SK-N-SH (cell line): ENCODE data around the gene KRT25. TPM values are rescaled to one million over a fixed set of nuclear protein-coding genes. Genes with fewer than 3 reads are reported as not detected.
"Not testable (repeated sequence)": the region's sequence is repeated elsewhere in the genome, so short reads cannot be mapped to it uniquely, and the experiment has no call there.

Experiments
- CTCF ChIA-PET: fragments of 300-600, 350-600 bp; formaldehyde crosslinking; extraction: SDS; loops from one replicate; lab custom pipeline; 2021; lab: Yijun Ruan, JAX
- POLR2A ChIA-PET: fragments of 350-600 bp; sonication (Branson Sonifier 250); formaldehyde crosslinking; extraction: SDS; loops from one replicate; lab custom pipeline; 2020; ENCODE audit warnings: antibody characterized with exemption, inconsistent platforms; lab: Yijun Ruan, JAX
- DNase-seq: peaks from one replicate; pipeline ENCODE4 v3.0.0; 2012
- H2AFZ ChIP-seq: fragments of 200-600 bp; sonication (generic); 2 replicates; pipeline ENCODE4 v1.8.1; 2016; ENCODE audit warnings: antibody characterized with exemption, mild to moderate bottlenecking, low read depth
- H3F3A ChIP-seq: fragments of 200-600 bp; sonication (generic); replicated peaks from 2 replicates; pipeline ENCODE3; 2016; ENCODE audit warnings: antibody characterized with exemption, mild to moderate bottlenecking; ENCODE audit not compliant: insufficient read depth
- H3K27ac ChIP-seq, 2 experiments: fragments of 200-500 bp in 1 of 2; fragments of 200-600 bp in 1 of 2; sonication (Bioruptor generic) in 1 of 2; sonication (generic), shearing (Covaris generic) in 1 of 2; 2 replicates each; pipeline versions ENCODE4 v1.5.1 to v1.6.1; 2014 to 2016; ENCODE audit warnings: low read depth in 2 of 2, inconsistent platforms in 1 of 2, low read length in 1 of 2, mild to moderate bottlenecking in 1 of 2, mixed read lengths in 1 of 2
- H3K27me3 ChIP-seq: fragments of 200-600 bp; sonication (generic), shearing (Covaris generic); 2 replicates; pipeline ENCODE4 v1.6.1; 2016; ENCODE audit warnings: mixed run types; ENCODE audit not compliant: insufficient read depth
- H3K36me3 ChIP-seq, 2 experiments: fragments of 200-500 bp in 1 of 2; fragments of 200-600 bp in 1 of 2; sonication (Bioruptor generic) in 1 of 2; sonication (generic) in 1 of 2; replicated peaks in 1 of 2; 2 replicates each; pipeline versions ENCODE3 to v1.5.1; 2014 to 2016; ENCODE audit warnings: low read length in 1 of 2, mild to moderate bottlenecking in 1 of 2; ENCODE audit not compliant: insufficient read depth in 2 of 2, control insufficient read depth in 1 of 2
- H3K4me1 ChIP-seq, 2 experiments: fragments of 200-500 bp in 1 of 2; fragments of 200-600 bp in 1 of 2; sonication (Bioruptor generic) in 1 of 2; sonication (generic), shearing (Covaris generic) in 1 of 2; 2 replicates each; pipeline versions ENCODE4 v1.5.1 to v1.6.1; 2014 to 2016; ENCODE audit warnings: low read depth in 1 of 2, low read length in 1 of 2, mixed run types in 1 of 2; ENCODE audit not compliant: insufficient read depth in 2 of 2, control insufficient read depth in 1 of 2
- H3K4me2 ChIP-seq: fragments of 200-600 bp; sonication (generic), shearing (Covaris generic); 2 replicates; pipeline ENCODE4 v1.6.1; 2017; ENCODE audit warnings: mixed run types
- H3K4me3 ChIP-seq, 2 experiments: fragments of 200-500 bp in 1 of 2; fragments of 200-600 bp in 1 of 2; sonication (Bioruptor generic) in 1 of 2; sonication (generic), shearing (Covaris generic) in 1 of 2; 2 replicates each; pipeline versions ENCODE4 v1.5.1 to v1.8.1; 2014 to 2016; ENCODE audit warnings: low read depth in 2 of 2, inconsistent platforms in 1 of 2, low read length in 1 of 2, mild to moderate bottlenecking in 1 of 2, mixed read lengths in 1 of 2, moderate library complexity in 1 of 2
- H3K79me2 ChIP-seq: fragments of 200-600 bp; sonication (generic); 2 replicates; pipeline ENCODE4 v1.8.1; 2017; ENCODE audit warnings: mild to moderate bottlenecking; ENCODE audit not compliant: insufficient read depth
- H3K9ac ChIP-seq: fragments of 200-600 bp; sonication (generic); 2 replicates; pipeline ENCODE4 v1.6.1; 2017; ENCODE audit warnings: mixed run types
- H3K9me2 ChIP-seq: fragments of 200-600 bp; sonication (generic); 2 replicates; pipeline ENCODE4 v1.6.1; 2017; ENCODE audit warnings: mixed run types
- H3K9me3 ChIP-seq: fragments of 200-600 bp; sonication (generic); 2 replicates; pipeline ENCODE4 v1.6.1; 2017; ENCODE audit warnings: mixed run types, mild to moderate bottlenecking, moderate library complexity
- H4K20me1 ChIP-seq: fragments of 200-600 bp; sonication (generic); 2 replicates; pipeline ENCODE4 v1.6.1; 2017; ENCODE audit warnings: mild to moderate bottlenecking, mixed run types; ENCODE audit not compliant: insufficient read depth
- CHD2 ChIP-seq: fragments of 150-350 bp; IDR thresholded peaks from 2 replicates; pipeline ENCODE4 v1.6.1; 2018; ENCODE audit warnings: low read length; ENCODE audit not compliant: partially characterized antibody
- FOSL2 ChIP-seq: IDR thresholded peaks from 2 replicates; pipeline ENCODE4 v1.4.0; 2012; ENCODE audit warnings: low read depth, mild to moderate bottlenecking, moderate library complexity, borderline replicate concordance
- FOXM1 ChIP-seq: IDR thresholded peaks from 2 replicates; pipeline ENCODE4 v1.4.0; 2012; ENCODE audit warnings: low read depth, mild to moderate bottlenecking
- GATA2 ChIP-seq: sonication (generic); formaldehyde crosslinking; IDR thresholded peaks from 2 replicates; pipeline ENCODE4 v1.5.0; 2020; ENCODE audit warnings: mild to moderate bottlenecking, missing genetic modification reagents
- NRF1 ChIP-seq: IDR thresholded peaks from 2 replicates; pipeline ENCODE4 v1.6.1; 2012; ENCODE audit warnings: low read depth, mild to moderate bottlenecking, low read length
- POLR2AphosphoS5 ChIP-seq: IDR thresholded peaks from 2 replicates; pipeline ENCODE4 v1.6.1; 2012; ENCODE audit warnings: low read depth, low read length
- REST ChIP-seq: IDR thresholded peaks from 2 replicates; pipeline ENCODE4 v1.6.1; 2012; ENCODE audit warnings: mild to moderate bottlenecking, low read depth, low read length, moderate library complexity
- TCF12 ChIP-seq: IDR thresholded peaks from 2 replicates; pipeline ENCODE4 v1.4.0; 2012
- TEAD4 ChIP-seq: IDR thresholded peaks from 2 replicates; pipeline ENCODE4 v1.4.0; 2012; ENCODE audit warnings: mild to moderate bottlenecking, borderline replicate concordance; ENCODE audit not compliant: insufficient read depth
- WGBS: methylation state at CpG from one replicate; pipeline ENCODE4 v1.1.6; 2017; ENCODE audit warnings: low lambda C conversion rate; 5-methylcytosine and 5-hydroxymethylcytosine counted together
- polyA plus RNA-seq, 3 experiments: library from polyadenylated mRNA; depleted of rRNA; stranded (reverse); fragments of >200 nt; gene quantifications; 2 replicates each; pipeline ENCODE4 v1.2.3, GENCODE V29; 2012
- TF ChIP-seq, protein P1 (sequence below): IDR thresholded peaks from 2 replicates; pipeline ENCODE4; 2012

Gene KRT25
- polyA plus RNA-seq, 1 of the 3 experiments (the other 2 are of a cell fraction) = not detected

GRCh38 chr17:40748666-40749065 is 6.5 kb downstream of the KRT25 start:
- H3K36me3 ChIP-seq, H4K20me1 ChIP-seq, H3K4me2 ChIP-seq, CTCF ChIA-PET, H3K9me2 ChIP-seq, H3K79me2 ChIP-seq, POLR2A ChIA-PET, H3K4me1 ChIP-seq, H2AFZ ChIP-seq, H3F3A ChIP-seq, H3K4me3 ChIP-seq, DNase-seq, H3K9ac ChIP-seq, H3K9me3 ChIP-seq, H3K27ac ChIP-seq: not testable (repeated sequence)
- peaks cover 21% of the 10 kb centered on the region; the same call in 1 of the 2 replicates for H3K27me3 ChIP-seq
- WGBS = 0% methylated on average over 1 of the region's 1 CpG

DNA sequence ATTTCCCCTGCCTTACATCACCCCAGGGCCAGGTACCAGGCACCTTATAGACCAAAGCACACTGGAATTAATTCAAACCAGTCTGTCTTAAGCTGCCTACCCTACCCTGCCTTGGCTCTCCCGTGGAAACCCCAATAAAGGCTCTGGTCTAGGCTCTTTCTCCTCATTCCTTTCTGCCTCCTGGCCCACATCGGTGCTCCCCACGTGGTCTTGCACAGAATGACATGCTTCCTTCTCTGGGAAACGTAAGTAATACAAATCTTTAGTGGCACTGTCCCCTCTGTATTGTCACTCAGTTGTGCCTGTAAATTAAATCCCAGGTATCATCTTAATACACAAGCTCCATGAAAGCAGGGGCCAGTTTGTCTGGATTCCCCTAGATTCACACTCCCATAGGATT is 16.6 kb downstream of the KRT25 start:
- Histone ChIP-seq H3K4me2 (no peak overlapping the region), H3K9me2 (no peaks in the 10 kb centered on the region), H3K27me3 (peaks cover 36% of the 10 kb centered on the region; the same call in 1 of the 2 replicates), H3K36me3 (no peaks in the 10 kb centered on the region), H3K4me1 (no peaks in the 10 kb centered on the region), H3K4me3 (no peak overlapping the region), H2AFZ (no peak overlapping the region), H3K9me3 (no peaks in the 10 kb centered on the region), H3F3A (no peaks in the 10 kb centered on the region), H4K20me1 (no peaks in the 10 kb centered on the region), H3K27ac (no peak overlapping the region), H3K79me2 (no peaks in the 10 kb centered on the region), H3K9ac (no peak overlapping the region)
- 2% methylated on average over 4 of the region's 4 CpGs for WGBS
- ChIA-PET CTCF (no interaction called here), POLR2A (no interaction called here)
- TF ChIP-seq CHD2 (no peak), NRF1 (no peak)
- no peak for DNase-seq

DNA sequence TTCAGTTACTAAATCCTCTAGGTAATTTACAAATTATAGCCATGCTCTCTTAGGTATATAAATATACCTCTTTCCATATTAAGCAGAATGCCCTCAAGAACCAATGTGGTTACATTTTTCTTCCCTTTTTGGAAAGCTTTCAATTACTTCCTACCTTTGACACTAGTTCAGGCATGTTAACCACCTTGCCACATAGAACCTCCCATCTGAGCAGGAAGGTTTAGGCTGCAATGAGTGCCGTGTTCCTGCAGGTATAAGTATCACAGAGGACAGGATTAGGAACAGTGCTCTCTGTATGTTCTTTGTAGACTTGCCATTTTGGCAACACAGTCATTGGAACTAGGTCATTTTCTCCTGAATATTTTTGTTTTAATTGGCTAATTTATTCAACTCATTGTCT is 20.1 kb downstream of the KRT25 start:
- ChIA-PET POLR2A (no interaction called here), CTCF (interaction anchor here (1.2 kb wide), 1 partner anchor 9 kb away, joined by 4 read pairs; no protein-coding TSS in a partner anchor)
- Histone ChIP-seq H4K20me1 (no peaks in the 10 kb centered on the region), H3K4me3 (no peak overlapping the region), H3K4me2 (no peak overlapping the region), H3K27me3 (peaks cover 54% of the 10 kb centered on the region; the same call in 1 of the 2 replicates), H3K4me1 (no peaks in the 10 kb centered on the region), H3F3A (no peaks in the 10 kb centered on the region), H3K9ac (no peak overlapping the region), H2AFZ (no peak overlapping the region), H3K79me2 (no peaks in the 10 kb centered on the region), H3K9me2 (no peaks in the 10 kb centered on the region), H3K27ac (no peak overlapping the region), H3K36me3 (no peaks in the 10 kb centered on the region), H3K9me3 (no peaks in the 10 kb centered on the region)
- DNase-seq = no peak
- TF ChIP-seq CHD2 = no peak
- TF ChIP-seq REST = no peak
- TF ChIP-seq TCF12 = no peak
- no peak for TF ChIP-seq FOXM1
- TF ChIP-seq POLR2AphosphoS5 = no peak
- TF ChIP-seq GATA2 (CRISPR knock-in tag) = no peak
- no peak for TF ChIP-seq TEAD4
- no peak for TF ChIP-seq FOSL2
- TF ChIP-seq, protein P1, sequence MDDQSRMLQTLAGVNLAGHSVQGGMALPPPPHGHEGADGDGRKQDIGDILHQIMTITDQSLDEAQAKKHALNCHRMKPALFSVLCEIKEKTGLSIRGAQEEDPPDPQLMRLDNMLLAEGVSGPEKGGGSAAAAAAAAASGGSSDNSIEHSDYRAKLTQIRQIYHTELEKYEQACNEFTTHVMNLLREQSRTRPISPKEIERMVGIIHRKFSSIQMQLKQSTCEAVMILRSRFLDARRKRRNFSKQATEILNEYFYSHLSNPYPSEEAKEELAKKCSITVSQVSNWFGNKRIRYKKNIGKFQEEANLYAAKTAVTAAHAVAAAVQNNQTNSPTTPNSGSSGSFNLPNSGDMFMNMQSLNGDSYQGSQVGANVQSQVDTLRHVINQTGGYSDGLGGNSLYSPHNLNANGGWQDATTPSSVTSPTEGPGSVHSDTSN = no peak
- 13% methylated on average over 1 of the region's 1 CpG for WGBS
